K562 (cell line): ENCODE results near the gene PSME1. TPM values are rescaled to one million over a fixed set of nuclear protein-coding genes. Genes with fewer than 3 reads are reported as not detected.

ENCODE experiments used
- ATAC-seq: fragments of 200-7000 bp; cut with Tn5 transposase; 3 replicates; pipeline ENCODE4 v1.9.1; 2020; ENCODE audit warnings: moderate library complexity
- BruUV-seq: library from RNA; stranded (reverse); fragments of 400-500 nt; replicated peaks from 2 replicates; lab custom pipeline; 2021; lab: Mats Ljungman, UMichigan
- CTCF ChIA-PET: fragments of 300-600 bp; formaldehyde crosslinking; extraction: SDS; loops from one replicate; lab custom pipeline; 2021; ENCODE audit warnings: low intra/inter-chr PET ratio; lab: Yijun Ruan, JAX
- POLR2A ChIA-PET: fragments of 300-600, 350-650 bp; sonication (Branson Sonifier 250); formaldehyde crosslinking; extraction: SDS; loops from one replicate; lab custom pipeline; 2021; ENCODE audit warnings: antibody characterized with exemption, inconsistent platforms; lab: Yijun Ruan, JAX
- DNase-seq, 4 experiments: peaks; one replicate each; pipeline versions ENCODE4 v3.0.0 to v3.0.0-alpha.2; 2011 to 2018; ENCODE audit warnings: low spot score in 3 of 4, mixed read lengths in 3 of 4; ENCODE audit errors: extremely low read depth in 1 of 4
- FAIRE-seq: peaks from 2 replicates; lab custom pipeline; 2011; peaks lifted over from hg19 to GRCh38; lab: Jason Lieb, UNC
- H2AFZ ChIP-seq: 2 replicates; pipeline ENCODE4 v1.6.0; 2011; ENCODE audit warnings: low read depth, low read length, control low read depth, inconsistent platforms
- H3K27ac ChIP-seq: fragments of 200-600 bp; 3 replicates; pipeline ENCODE4 v1.8.0; 2011; ENCODE audit warnings: low read depth, mild to moderate bottlenecking, control low read depth, inconsistent platforms, low read length, moderate library complexity, mixed read lengths; ENCODE audit errors: extremely low read depth
- H3K27me3 ChIP-seq, 2 experiments: fragments of 300-600 bp in 1 of 2; 2 replicates in 1 of 2; 3 replicates in 1 of 2; pipeline versions ENCODE4 v1.6.0 to v1.8.0; 2011; ENCODE audit warnings: inconsistent platforms in 2 of 2, low read length in 2 of 2, mild to moderate bottlenecking in 1 of 2, mixed read lengths in 1 of 2, moderate library complexity in 1 of 2; ENCODE audit not compliant: control insufficient read depth in 2 of 2, insufficient read depth in 2 of 2
- H3K36me3 ChIP-seq: fragments of 300-600 bp; 3 replicates; pipeline ENCODE4 v1.8.0; 2011; ENCODE audit warnings: mild to moderate bottlenecking, low read length, inconsistent platforms; ENCODE audit not compliant: control insufficient read depth, insufficient read depth
- H3K4me1 ChIP-seq, 2 experiments: fragments of 200-600 bp in 1 of 2; replicated peaks in 1 of 2; 2 replicates in 1 of 2; 3 replicates in 1 of 2; pipeline versions ENCODE4 v1.5.1 to v1.8.0; 2011; ENCODE audit warnings: inconsistent platforms in 2 of 2, low read length in 2 of 2, mild to moderate bottlenecking in 1 of 2, mixed read lengths in 1 of 2, moderate library complexity in 1 of 2; ENCODE audit not compliant: control insufficient read depth in 2 of 2, insufficient read depth in 2 of 2
- H3K4me2 ChIP-seq: 2 replicates; pipeline ENCODE4 v1.6.1; 2011; ENCODE audit warnings: low read length, control low read depth, inconsistent platforms, mixed read lengths; ENCODE audit not compliant: insufficient read depth
- H3K4me3 ChIP-seq: fragments of 200-600 bp; sonication (generic), shearing (Covaris generic); 2 replicates; pipeline ENCODE4 v1.5.1; 2016; ENCODE audit warnings: control low read depth, inconsistent platforms
- H3K79me2 ChIP-seq: fragments of 200-600 bp; 3 replicates; pipeline ENCODE4 v1.8.0; 2011; ENCODE audit warnings: low read length, inconsistent platforms; ENCODE audit not compliant: control insufficient read depth, insufficient read depth
- H3K9ac ChIP-seq, 2 experiments: 2 replicates each; pipeline versions ENCODE4 v1.6.0 to v1.6.1; 2011; ENCODE audit warnings: low read depth in 2 of 2, low read length in 2 of 2, control low read depth in 1 of 2, inconsistent platforms in 1 of 2, mild to moderate bottlenecking in 1 of 2, mixed read lengths in 1 of 2; ENCODE audit not compliant: insufficient read depth in 1 of 2
- H3K9me1 ChIP-seq: one replicate; pipeline ENCODE4 v1.6.0; 2011; ENCODE audit warnings: inconsistent platforms, mild to moderate bottlenecking, low read length, moderate library complexity; ENCODE audit not compliant: control insufficient read depth, insufficient read depth
- H3K9me3 ChIP-seq: replicated peaks from 2 replicates; pipeline ENCODE4 v1.5.1; 2011; ENCODE audit warnings: low read depth, low read length, inconsistent platforms; ENCODE audit not compliant: control insufficient read depth, insufficient read depth
- H4K20me1 ChIP-seq: replicated peaks from 2 replicates; pipeline ENCODE4 v1.6.1; 2011; ENCODE audit warnings: low read length, inconsistent platforms, mixed read lengths; ENCODE audit not compliant: control insufficient read depth, insufficient read depth
- ADNP ChIP-seq: fragments of 200-800 bp; sonication (Bioruptor generic); IDR thresholded peaks from 2 replicates; pipeline ENCODE4 v1.6.1; 2016; ENCODE audit warnings: missing genetic modification characterization, missing compliant biosample characterization
- BCOR ChIP-seq: fragments of 450-650 bp; IDR thresholded peaks from 2 replicates; pipeline ENCODE4 v1.6.1; 2016
- BRF1 ChIP-seq: IDR thresholded peaks from 3 replicates; pipeline ENCODE4 v1.6.1; 2011; ENCODE audit warnings: borderline replicate concordance, mild to moderate bottlenecking; ENCODE audit not compliant: insufficient read length; ENCODE audit errors: extremely low read depth
- CHCHD3 ChIP-seq: fragments of 250-450 bp; sonication (Bioruptor Pico); IDR thresholded peaks from 2 replicates; pipeline ENCODE4 v2.1.2; 2022; ENCODE audit warnings: mild to moderate bottlenecking
- CHD4 ChIP-seq: fragments of 200-600 bp; sonication (generic); IDR thresholded peaks from 3 replicates; pipeline ENCODE4 v1.6.1; 2012; ENCODE audit warnings: low read depth, mild to moderate bottlenecking, mixed read lengths, low read length, inconsistent platforms; ENCODE audit not compliant: insufficient read depth, insufficient replicate concordance, poor library complexity, severe bottlenecking
- FOXO4 ChIP-seq: fragments of 450-650 bp; formaldehyde crosslinking; IDR thresholded peaks from 2 replicates; pipeline ENCODE4 v1.4.0; 2020; ENCODE audit warnings: mild to moderate bottlenecking, moderate library complexity
- HDAC2 ChIP-seq: fragments of 450-650 bp; IDR thresholded peaks from 2 replicates; pipeline ENCODE4 v1.6.1; 2016; ENCODE audit warnings: mild to moderate bottlenecking
- KDM1A ChIP-seq, 2 experiments: fragments of 450-650 bp; IDR thresholded peaks; 2 replicates each; pipeline ENCODE4 v1.6.1; 2016; ENCODE audit warnings: mild to moderate bottlenecking in 2 of 2
- MCM5 ChIP-seq: fragments of 450-650 bp; IDR thresholded peaks from 2 replicates; pipeline ENCODE4 v1.6.1; 2016; ENCODE audit warnings: low read depth
- NCOA4 ChIP-seq: fragments of 450-650 bp; IDR thresholded peaks from 2 replicates; pipeline ENCODE4 v1.6.1; 2018; ENCODE audit warnings: mild to moderate bottlenecking; ENCODE audit not compliant: partially characterized antibody
- PHTF2 ChIP-seq: fragments of 250-450 bp; sonication (Bioruptor Pico); IDR thresholded peaks from 2 replicates; pipeline ENCODE4 v1.5.0; 2021; ENCODE audit warnings: mild to moderate bottlenecking
- RBM25 ChIP-seq: fragments of 200-400 bp; formaldehyde crosslinking; IDR thresholded peaks from 2 replicates; pipeline ENCODE4 v1.6.1; 2018; ENCODE audit warnings: low read length, low read depth, moderate library complexity; ENCODE audit not compliant: severe bottlenecking
- RCOR1 ChIP-seq, 2 experiments: IDR thresholded peaks; 2 replicates each; pipeline ENCODE4 v1.6.1; 2012; ENCODE audit warnings: low read depth in 2 of 2, low read length in 2 of 2, borderline replicate concordance in 1 of 2, improper control_type of control experiment in 1 of 2
- RHOXF2B ChIP-seq: fragments of 250-450 bp; sonication (Bioruptor Pico); conservative IDR thresholded peaks from 2 replicates; pipeline ENCODE4 v1.5.1; 2021
- SMARCA5 ChIP-seq: fragments of 450-650 bp; IDR thresholded peaks from 2 replicates; pipeline ENCODE4 v1.6.1; 2016
- SRSF7 ChIP-seq: fragments of 200-400 bp; formaldehyde crosslinking; optimal IDR thresholded peaks from 2 replicates; pipeline ENCODE3; 2017; ENCODE audit warnings: mild to moderate bottlenecking, low read depth, low read length
- TCFL5 ChIP-seq: fragments of 250-450 bp; sonication (Bioruptor Pico); conservative IDR thresholded peaks from 2 replicates; pipeline ENCODE4 v1.6.1; 2021; ENCODE audit warnings: mild to moderate bottlenecking, moderate library complexity, matching md5 sums
- UBTF ChIP-seq, 2 experiments: IDR thresholded peaks; 2 replicates each; pipeline ENCODE4 v1.6.1; 2012; ENCODE audit warnings: improper control_type of control experiment in 2 of 2, low read depth in 2 of 2, low read length in 2 of 2, borderline replicate concordance in 1 of 2
- ZBTB8A ChIP-seq: fragments of 450-650 bp; IDR thresholded peaks from 2 replicates; pipeline ENCODE4 v1.6.1; 2018; ENCODE audit warnings: mild to moderate bottlenecking, moderate library complexity; ENCODE audit not compliant: partially characterized antibody
- WGBS: fragments of 100-300 bp; shearing (Covaris generic); methylation state at CpG from one replicate; pipeline ENCODE4 v1.1.6; 2016; ENCODE audit warnings: low coverage, mixed read lengths; ENCODE audit not compliant: insufficient coverage; ENCODE audit errors: missing lambda C conversion rate; 5-methylcytosine and 5-hydroxymethylcytosine counted together
- in situ Hi-C: fragments of 300-500 bp; cut with MboI; formaldehyde crosslinking; loops from 4 replicates; pipeline ENCODE4 v1.15.0; 2018; ENCODE audit warnings: inconsistent platforms, mixed read lengths
- intact Hi-C: fragments of 100-400 bp; cut with micrococcal nuclease; formaldehyde crosslinking; loops from 2 replicates; pipeline ENCODE4 v1.14.2; 2022
- polyA plus RNA-seq, 8 experiments: library from polyadenylated mRNA; depleted of rRNA in 4 of 8; stranded (reverse) in 5 of 8; unstranded in 3 of 8; fragments of >200 nt; fragmentation: Nextera tagmentation in 2 of 8; fragmentation: Illumina TruSeq in 1 of 8; extraction: Ambion mirVana in 2 of 8; extraction: Trizol in 1 of 8; gene quantifications; 2 replicates each; pipeline versions ENCODE4 v1.2.1 to v1.2.3, GENCODE V29; 2011 to 2014; ENCODE audit warnings: inconsistent platforms in 1 of 8, missing spikeins in 1 of 8
- total RNA-seq, 7 experiments: library from RNA; depleted of rRNA in 6 of 7; stranded (reverse); fragments of >200 nt in 6 of 7; fragmentation: Illumina TruSeq in 2 of 7; extraction: Trizol in 2 of 7; gene quantifications; 2 replicates each; pipeline versions ENCODE4 v1.2.1 to v1.2.3, GENCODE V29; 2011 to 2021; ENCODE audit warnings: low replicate concordance in 1 of 7
- TF ChIP-seq, protein P1 (sequence below): sonication (generic); formaldehyde crosslinking; IDR thresholded peaks from 2 replicates; pipeline ENCODE4 v1.8.0; 2022; ENCODE audit warnings: mild to moderate bottlenecking, missing genetic modification reagents

PSME1 gene
- total and polyA plus RNA-seq, 9 of the 15 experiments (the other 6 are each of a cell fraction or from before 2014, with no cell fraction given), result 20.3 to 180 (median 67.5) TPM

DNA sequence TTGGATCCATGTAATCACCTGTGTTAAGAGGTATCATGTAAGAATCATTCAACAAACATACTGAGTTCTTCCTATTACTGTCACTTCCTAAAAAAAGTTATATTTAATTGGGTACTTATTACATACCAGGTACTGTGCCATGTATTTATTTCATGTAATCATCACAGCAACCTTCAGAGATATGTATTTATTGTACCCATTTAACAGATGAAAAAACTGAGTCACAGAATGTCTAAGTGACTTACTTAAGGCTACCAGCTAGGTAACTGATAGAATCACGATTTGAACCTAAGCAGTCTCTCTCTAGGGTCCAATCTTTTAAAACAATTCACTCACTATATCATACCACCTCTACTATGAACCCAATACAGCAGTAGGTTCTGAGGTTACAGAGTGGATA, 8.5 kb downstream of the PSME1 start:
- Histone ChIP-seq H3K9me1 (peaks cover 5% of the 10 kb centered on the region), H3K4me3 (no peak overlapping the region)
- no TSS peak for BruUV-seq
- TF ChIP-seq FOXO4, result no peak
- TF ChIP-seq, protein P1, sequence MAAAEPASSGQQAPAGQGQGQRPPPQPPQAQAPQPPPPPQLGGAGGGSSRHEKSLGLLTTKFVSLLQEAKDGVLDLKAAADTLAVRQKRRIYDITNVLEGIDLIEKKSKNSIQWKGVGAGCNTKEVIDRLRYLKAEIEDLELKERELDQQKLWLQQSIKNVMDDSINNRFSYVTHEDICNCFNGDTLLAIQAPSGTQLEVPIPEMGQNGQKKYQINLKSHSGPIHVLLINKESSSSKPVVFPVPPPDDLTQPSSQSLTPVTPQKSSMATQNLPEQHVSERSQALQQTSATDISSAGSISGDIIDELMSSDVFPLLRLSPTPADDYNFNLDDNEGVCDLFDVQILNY (CRISPR knock-in tag), result no peak
- TF ChIP-seq NCOA4, result no peak
- no peak for TF ChIP-seq MCM5
- TF ChIP-seq RCOR1 (IDR thresholded peaks at IDR 0.05; ENCODE audit: borderline replicate concordance in 1 of 2, low read depth in 2 of 2, low read length in 2 of 2), result peak in 1 of 2 experiments; percentile 78; a peak in 2 of 4 replicates
- TF ChIP-seq HDAC2, result peak; percentile 58; the same call in 1 of the 2 replicates
- peak; percentile 72 to 77 for TF ChIP-seq KDM1A (IDR thresholded peaks at IDR 0.05)
- peak; percentile 90 for TF ChIP-seq BCOR
- TF ChIP-seq ZBTB8A, result no peak
- no peak for TF ChIP-seq BRF1
- TF ChIP-seq SMARCA5, result peak; percentile 71; the same call in 1 of the 2 replicates
- no peak for TF ChIP-seq CHCHD3 (CRISPR knock-in tag)
- no peak for TF ChIP-seq RHOXF2B (CRISPR knock-in tag)
- TF ChIP-seq PHTF2 (CRISPR knock-in tag), result no peak
- TF ChIP-seq TCFL5 (CRISPR knock-in tag), result no peak
- peak; percentile 86 for TF ChIP-seq ADNP (tag)
- peak; percentile 96 for TF ChIP-seq RBM25
- no peak for TF ChIP-seq SRSF7
- TF ChIP-seq UBTF (IDR thresholded peaks at IDR 0.05; ENCODE audit: borderline replicate concordance in 1 of 2, low read depth in 2 of 2, low read length in 2 of 2), result no peak
- peak; percentile 71 for TF ChIP-seq CHD4
- TF ChIP-seq, all 486 proteins: peak for 8
- FAIRE-seq, result no peak
- Histone ChIP-seq H3K27me3 (no peaks in the 10 kb centered on the region), H3K9me3 (no peaks in the 10 kb centered on the region), H4K20me1 (no peaks in the 10 kb centered on the region), H3K27ac (no peak overlapping the region), H3K36me3 (peaks cover 36% of the 10 kb centered on the region; the same call in 2 of the 3 replicates), H3K4me1 (peaks cover 33 to 51% of the 10 kb centered on the region in 2 experiments; a peak in 4 of 5 replicates), H3K4me2 (no peak overlapping the region), H2AFZ (no peak overlapping the region), H3K79me2 (peaks cover 54% of the 10 kb centered on the region), H3K9ac (no peak overlapping the region)
- no peak for DNase-seq
- ChIA-PET POLR2A (no interaction called here), CTCF (no interaction called here)
- intact Hi-C loops, result loop anchor here (10.0 kb wide), 1 partner anchor 50 kb away; the partner anchor contains the start of gene PCK2
- no peak for ATAC-seq
- 47% methylated on average over 1 of the region's 1 CpG for WGBS
- in situ Hi-C loops, result no loop called here
